HG02840 (cell line): Measurements from ENCODE around the gene AGAP6.
"Not testable (repeated sequence)": the region's sequence is repeated elsewhere in the genome, so short reads cannot be mapped to it uniquely, and the experiment has no call there.

Experiments used
- ATAC-seq: cut with Tn5 transposase; IDR thresholded peaks from one replicate; pipeline ENCODE4 v1.9.1; 2021; ENCODE audit warnings: mild to moderate bottlenecking, moderate library complexity, moderate number of reproducible peaks; ENCODE audit not compliant: unreplicated experiment, low FRiP score

AGAP6 gene

DNA sequence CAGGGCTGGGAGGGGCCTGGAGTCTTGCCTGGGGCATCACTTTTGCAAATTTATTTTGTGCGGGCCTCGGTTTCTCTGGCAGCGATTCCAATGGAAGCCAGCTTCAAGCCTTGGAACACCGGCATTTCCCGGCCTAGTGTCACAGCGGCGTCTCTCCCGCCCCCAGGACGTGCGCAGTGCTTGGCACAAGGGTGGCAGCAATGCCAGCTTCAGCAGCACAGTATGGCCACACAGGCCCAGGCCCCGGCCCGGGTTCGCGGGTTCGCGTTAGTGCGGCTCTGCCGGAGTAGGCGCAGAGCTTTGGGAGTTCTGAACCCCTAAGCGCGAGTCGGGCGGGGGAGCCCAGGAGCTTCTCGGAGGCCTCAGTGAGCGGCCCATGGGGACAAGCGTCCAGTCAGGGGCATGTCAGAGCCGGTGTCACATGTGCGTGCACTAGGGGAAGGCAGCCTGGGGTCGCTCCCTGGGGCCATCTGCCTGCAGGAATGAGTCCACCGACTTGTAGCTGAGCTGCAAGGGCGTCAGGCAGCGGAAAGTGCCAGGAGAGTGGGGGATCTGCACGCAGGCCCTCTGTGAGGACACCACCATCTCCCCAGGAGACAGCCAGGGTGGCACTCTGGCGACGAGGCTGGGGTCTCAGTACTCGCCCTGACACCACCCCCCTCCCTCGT lies 36.6 kb downstream of the AGAP6 start:
- ATAC-seq = not testable (repeated sequence)

DNA sequence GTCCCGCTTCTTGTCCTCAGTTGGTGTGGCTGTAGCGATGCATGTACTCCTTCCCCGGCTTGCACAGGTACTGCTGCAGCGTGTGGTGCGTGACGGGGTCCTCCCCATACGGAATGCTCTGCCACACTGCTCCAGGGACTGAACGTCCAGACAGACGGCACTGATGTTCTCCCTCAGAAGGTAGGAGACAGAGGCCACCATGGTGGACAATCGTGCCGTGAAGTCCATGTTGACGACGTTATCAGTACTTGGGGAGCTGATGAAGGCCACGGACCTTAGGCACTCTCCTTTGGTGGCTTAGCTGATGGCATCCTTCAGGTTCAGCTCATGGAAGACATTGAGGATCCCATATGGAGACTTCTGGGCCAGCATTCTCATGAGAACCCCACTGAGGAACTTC lies 37.4 kb downstream of the AGAP6 start:
- no peak for ATAC-seq

DNA sequence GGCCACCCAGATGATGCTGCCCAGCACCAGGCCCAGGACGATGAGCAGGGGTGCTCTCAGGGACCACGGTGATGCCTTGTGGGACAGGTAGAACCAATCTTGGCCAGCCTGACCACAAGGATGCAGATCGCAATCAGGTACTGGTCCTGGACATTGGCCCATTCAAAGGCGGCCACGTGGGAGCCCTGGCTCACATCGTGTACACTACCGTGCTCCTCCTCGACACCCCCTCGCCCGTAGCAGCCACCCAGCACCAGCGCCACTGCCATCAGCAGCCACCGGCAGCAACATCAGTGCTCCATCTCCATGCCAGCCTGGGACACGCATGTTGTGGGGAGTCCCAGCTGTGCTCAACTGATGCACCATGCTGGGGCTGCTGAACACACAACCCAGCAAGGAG lies 39.0 kb downstream of the AGAP6 start:
- ATAC-seq = no peak

DNA sequence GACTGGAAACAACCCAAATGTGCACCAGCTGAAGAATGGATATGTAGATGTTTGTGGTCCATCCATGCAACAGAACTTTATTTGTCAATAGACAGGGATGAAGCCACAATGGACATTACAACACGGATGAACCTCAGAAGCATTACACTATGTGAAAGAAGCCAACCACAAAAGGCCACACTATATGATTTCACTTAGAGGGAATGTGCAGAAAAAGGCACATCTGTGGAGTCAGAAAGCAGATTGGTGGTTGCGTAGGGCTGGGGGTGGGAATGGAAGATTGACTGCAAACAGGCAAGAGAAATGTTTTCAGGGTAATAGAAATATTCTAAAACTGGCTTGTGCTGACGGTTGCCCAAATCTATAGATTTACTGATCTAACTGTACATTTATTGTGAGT lies 45.3 kb downstream of the AGAP6 start:
- no peak for ATAC-seq

DNA sequence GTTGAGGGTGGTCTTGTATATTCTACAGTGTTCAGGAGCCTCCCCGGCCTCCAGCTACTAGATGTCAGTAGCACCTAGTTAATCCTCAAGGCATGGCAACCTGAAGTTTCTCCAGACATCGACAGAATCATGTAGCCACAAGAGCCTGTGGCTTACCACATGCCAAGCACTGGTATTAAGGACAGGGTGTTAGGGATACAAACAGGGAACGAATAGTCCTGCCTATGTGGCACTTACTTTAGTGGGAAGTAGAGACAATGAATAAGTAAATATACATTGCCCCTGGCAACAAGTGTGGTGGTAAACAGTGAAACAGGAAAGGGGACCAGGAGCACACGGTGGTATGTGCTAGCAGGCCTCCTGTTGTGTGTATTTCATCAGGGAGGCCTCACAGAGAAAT lies 47.1 kb downstream of the AGAP6 start:
- not testable (repeated sequence) for ATAC-seq

DNA sequence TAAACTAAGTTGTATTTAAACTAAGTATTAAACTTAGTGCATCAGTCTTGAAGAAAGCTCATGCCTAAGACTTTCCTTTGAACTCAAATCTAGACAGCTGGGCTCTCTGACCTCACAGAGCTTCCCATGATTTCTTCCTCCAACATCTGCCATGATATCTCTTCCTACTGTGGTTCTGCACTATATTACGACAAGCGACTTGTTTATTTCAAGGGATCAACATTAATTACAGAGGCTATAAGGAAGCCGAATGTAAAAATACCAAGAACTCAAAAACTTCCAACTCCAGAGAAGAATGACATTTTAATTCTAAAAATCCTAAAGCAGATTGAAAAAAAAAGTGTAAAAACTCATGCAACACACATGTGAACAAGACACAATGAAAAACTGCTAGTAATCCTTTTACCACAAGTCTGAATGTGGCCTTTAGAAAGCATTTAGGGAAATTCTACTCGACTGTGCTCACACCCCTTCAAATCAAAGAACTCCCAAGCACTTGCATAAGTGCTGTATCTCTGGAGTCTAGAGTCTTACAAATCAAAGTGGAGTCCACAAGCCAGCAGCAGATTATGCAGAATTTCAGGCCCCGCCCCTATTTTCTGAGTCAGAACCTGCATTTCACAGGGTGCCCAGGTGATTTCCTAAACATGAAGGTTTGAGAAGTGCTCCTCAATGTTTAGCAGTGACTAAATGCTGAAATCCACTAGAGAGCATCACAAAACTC lies 56.9 kb downstream of the AGAP6 start:
- ATAC-seq = no peak

DNA sequence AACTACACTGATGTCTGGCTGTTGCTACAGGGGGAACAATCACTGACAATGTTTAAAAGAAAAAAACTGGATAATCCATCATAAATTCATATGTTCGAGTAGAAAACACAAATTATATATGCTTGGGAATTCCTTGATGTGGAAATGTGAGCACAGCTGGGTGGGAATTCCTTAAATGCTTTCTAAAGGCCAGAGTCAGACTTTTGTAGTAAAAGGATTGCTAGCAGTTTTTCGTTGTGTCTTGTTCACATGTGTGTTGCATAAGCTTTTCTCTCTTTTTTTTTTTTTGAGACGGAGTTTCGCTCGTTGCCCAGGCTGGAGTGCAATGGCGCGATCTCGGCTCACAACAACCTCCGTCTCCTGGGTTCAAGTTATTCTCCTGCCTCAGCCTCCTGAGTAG lies 58.3 kb downstream of the AGAP6 start:
- ATAC-seq = not testable (repeated sequence)

DNA sequence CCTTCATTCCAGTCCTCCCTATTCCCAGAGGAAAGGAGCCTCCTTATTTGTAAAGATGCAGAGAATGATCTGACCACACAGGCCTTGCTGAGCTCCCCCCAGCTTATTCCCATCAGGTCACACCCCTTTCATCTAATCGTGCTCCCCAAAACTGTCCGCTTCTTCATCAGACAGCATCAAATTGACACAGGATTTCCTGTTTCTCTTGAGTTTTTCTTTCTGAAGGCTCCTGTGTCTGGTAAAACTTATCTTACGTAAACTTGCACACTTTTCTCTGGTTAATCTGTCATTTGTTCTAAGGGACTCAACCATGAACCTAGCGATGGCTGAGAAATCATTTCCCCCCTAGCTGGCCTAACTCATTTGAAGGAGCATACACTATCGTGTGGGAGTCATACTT lies 59.4 kb downstream of the AGAP6 start:
- ATAC-seq = not testable (repeated sequence)

DNA sequence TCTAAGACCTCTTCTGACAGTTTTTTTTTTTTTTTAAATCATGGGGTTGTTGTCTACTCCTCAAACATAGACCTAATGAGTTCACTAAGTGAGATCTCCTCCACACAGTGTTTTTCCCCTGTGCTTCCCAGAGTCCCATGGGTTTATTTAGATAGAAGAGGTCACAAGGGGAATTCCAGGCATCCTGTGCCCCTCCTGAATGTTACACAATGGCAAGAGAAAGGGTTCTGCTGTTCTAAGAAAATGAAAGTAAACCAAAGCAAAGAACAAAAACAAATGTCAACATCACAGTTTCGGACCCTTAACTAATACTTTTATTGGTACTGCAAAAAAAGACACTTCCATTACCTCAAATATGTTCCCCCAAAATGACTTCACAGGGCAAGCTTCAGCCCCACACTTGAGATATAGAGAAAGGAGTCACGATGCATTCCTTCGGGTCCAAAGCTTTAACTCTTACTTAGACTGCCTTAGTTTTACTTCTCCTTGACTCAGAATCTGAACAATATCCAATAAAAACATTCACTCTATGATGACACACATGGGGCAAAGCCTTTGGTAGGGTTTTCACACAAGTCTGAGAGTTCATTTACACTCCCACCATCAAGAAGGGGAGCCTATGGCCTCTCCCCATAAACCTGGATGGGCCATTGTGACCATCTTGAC lies 63.9 kb downstream of the AGAP6 start:
- not testable (repeated sequence) for ATAC-seq

DNA sequence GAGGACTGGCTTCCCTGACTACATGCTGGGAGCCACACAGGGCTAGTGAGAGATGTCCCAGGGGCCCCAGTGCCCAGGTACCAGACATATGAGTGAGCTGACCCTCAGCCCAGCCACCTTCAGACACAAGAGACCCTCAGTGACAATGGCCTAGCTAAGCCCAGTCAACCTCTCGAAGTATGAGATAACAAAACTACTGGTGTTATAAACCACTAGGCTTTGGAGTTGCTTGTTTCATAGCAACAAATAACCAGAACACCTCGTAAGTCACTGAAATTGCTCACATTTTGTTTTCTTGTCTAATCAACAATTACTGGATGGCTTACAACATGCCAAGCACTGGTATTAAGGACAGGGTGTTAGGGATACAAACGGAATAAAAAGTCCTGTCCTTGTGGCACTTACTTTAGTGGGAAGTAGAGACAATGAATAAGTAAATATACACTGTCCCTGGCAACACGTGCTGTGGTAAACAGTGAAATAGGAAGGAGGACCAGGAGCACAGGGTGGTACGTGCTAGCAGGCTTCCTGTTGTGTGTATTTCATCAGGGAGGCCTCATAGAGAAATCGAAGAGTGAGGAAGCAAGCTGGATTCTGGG lies 64.7 kb downstream of the AGAP6 start:
- ATAC-seq = not testable (repeated sequence)

DNA sequence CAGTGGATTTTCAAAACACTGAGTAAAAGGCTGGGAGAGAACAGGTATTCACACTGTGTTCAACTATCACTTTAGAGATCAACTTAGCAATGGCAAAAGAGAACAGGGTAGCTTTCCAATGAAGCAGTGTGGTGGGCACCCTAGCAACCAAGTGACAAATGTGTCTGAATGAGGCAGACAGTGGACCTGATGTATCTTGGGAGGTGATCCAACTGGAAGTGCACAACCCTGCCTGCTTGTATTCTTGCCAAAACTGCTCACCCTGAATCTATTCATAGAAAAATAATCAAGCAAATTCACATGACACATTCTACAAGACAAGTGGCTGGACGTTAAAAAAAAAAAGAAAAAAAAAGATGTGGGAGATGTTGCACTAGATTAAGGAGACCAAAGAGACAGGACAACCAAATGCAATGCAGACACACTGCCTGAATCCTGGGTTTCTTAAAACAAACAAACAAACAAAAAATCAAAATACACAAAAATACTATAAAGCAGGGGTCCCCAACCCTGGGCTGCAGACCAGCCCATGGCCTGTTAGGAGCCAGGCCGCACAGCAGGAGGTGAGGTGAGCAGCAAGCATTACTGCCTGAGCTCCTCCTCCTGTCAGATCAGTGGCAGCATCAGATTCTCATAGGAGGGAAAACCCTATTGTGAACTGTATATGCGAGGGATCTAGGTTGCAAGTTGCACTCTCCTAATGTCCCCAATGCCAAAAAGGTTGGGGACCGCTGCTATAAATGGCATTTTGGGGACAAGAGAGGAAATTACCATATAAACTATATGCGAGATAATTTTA lies 67.5 kb downstream of the AGAP6 start:
- ATAC-seq = not testable (repeated sequence)

DNA sequence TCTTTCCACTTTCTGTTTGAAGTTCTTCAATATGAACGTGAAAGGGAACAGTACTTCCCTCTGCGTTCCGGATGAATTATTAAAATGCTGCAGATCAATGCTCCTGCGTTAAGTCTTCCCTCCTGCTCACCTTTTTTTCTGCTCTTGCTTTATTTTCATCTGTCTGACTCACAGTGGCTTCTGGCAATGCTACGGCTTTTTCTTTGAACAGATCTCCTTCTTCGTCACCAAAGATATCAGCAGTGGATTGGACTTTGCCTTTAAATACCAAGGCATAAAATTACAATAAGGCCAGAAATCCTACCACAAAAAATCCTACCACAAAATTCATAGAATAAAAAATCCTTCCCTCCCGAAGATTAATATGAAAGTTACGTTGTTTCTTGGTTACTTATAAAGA lies 68.4 kb downstream of the AGAP6 start:
- ATAC-seq = not testable (repeated sequence)

DNA sequence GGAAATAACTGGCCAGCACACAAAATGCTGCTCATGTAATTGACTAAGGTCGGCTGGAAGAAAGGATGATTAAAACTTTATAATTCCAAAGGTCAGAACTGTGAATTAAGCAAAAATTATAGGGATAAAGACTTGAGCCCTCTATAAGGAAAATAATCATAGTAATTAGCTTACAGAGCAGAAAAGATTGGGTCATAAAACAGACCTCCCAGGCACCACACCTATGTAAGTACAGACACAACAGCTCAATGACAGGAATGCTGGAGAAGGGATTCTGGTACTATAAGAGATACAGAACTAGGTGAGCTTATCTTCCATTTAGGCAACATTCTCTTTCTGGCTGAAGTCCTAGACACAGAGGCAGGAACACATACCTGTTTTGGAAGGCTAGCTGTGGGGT lies 70.5 kb downstream of the AGAP6 start:
- ATAC-seq = not testable (repeated sequence)

DNA sequence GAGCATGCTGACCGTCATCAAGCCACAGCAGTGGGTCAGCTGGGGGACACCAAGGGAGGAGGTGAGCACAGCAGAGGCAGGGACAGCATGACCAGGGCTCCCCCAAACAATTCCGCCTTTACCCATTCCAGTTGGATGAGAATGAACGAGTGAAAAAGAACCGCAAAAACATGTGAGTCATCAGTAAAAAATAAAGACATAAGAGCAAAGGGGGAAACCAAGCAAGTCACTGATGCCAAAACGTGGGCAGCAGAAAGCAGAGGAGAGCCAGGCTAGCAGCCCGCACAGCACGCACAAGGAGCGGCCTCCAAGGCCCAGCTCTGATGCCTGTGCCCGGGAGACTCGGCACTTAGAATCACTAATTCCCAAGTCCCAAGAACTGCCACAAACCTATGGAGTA lies 71.7 kb downstream of the AGAP6 start:
- not testable (repeated sequence) for ATAC-seq
